ENCODE results near the gene C12orf42. TPM values are rescaled to one million over a fixed set of nuclear protein-coding genes. Genes with fewer than 3 reads are reported as not detected.
"Not testable (repeated sequence)": the region's sequence is repeated elsewhere in the genome, so short reads cannot be mapped to it uniquely, and the experiment has no call there.

The C12orf42 gene
- total RNA-seq, 1 donor from 2014 or later, result not detected

DNA sequence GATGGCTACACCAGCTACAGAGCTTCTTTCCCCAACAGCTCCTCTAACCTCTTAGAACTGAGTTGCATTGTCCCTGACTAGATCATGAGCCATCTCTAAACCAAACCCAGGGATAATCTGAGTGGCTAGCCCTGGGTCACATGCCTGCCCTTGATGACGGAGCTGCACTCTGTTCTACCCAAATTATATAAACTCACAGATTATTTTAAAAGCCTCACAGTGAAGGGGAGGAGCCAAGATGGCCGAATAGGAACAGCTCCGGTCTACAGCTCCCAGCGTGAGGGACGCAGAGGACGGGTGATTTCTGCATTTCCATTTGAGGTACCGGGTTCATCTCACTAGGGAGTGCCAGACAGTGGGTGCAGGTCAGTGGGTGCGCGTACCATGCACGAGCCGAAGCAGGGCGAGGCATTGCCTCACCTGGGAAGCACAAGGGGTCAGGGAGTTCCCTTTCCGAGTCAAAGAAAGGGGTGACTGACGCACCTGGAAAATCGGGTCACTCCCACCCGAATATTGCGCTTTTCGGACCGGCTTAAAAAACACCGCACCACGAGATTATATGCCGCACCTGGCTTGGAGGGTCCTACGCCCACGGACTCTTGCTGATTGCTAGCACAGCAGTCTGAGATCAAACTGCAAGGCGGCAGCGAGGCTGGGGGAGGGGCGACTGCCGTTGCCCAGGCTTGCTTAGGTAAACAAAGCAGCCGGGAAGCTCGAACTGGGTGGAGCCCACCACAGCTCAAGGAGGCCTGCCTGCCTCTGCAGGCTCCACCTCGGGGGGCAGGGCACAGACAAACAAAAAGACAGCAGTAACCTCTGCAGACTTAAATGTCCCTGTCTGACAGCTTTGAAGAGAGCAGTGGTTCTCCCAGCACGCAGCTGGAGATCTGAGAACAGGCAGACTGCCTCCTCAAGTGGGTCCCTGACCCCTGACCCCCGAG, 61.3 kb downstream of the C12orf42 start:
- DNase-seq; intact Hi-C loops (cut with micrococcal nuclease); ATAC-seq: not testable (repeated sequence)

GRCh38 chr12:103431950-103432349, 63.8 kb downstream of the C12orf42 start:
- ATAC-seq (no peak), DNase-seq (no peak)
- intact Hi-C loops (cut with micrococcal nuclease), result no loop called here

- ATAC-seq (no peak), DNase-seq (no peak)
- intact Hi-C loops (cut with micrococcal nuclease), result no loop called here
These were observed 64.4 kb downstream of the C12orf42 start for GRCh38 chr12:103431387-103431786.

- intact Hi-C loops (cut with micrococcal nuclease); DNase-seq; ATAC-seq: not testable (repeated sequence)
These were observed 70.1 kb downstream of the C12orf42 start for GRCh38 chr12:103425674-103426073.

GRCh38 chr12:103424849-103425586, 70.8 kb downstream of the C12orf42 start:
- DNase-seq; ATAC-seq; intact Hi-C loops (cut with micrococcal nuclease): not testable (repeated sequence)

- DNase-seq, result no peak
- no peak for ATAC-seq
- intact Hi-C loops (cut with micrococcal nuclease), result no loop called here
These were observed 72.3 kb downstream of the C12orf42 start for GRCh38 chr12:103423516-103423910.

DNA sequence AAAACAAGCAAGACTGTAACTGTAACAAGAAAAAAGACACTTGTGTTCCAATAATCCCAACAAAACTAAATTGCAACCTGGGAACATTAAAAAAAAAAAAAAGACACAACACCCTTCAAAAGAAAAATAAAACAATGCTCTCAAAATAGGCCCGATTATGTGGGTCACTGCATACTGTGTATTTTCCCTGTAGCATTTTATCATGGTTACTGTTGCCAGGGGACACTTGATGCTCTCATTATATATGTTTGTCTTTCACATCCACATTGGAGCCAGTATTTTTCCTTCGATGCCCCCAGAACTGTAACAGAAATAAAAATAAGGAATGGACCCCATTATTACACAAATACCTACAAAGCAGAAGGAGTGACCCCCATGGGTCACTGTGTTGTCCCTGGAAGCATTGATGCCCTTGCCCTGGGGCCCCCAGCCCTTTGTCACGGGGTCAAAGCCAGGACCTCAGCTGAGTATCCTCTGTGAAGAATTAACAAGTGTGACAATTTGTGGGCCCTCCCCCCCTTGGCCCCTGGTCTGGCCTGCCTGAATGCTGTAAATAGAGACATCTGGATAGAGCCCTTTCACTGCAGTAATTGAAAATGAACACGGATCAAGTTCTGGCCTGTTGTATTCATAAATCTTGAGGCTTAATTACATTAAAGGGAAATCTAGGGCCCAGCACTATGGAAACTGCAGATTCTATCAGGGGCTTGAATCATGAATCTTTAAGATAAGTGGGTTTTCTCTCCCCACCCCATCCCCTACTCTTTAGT, 72.8 kb downstream of the C12orf42 start:
- DNase-seq (no peak), ATAC-seq (no peak)
- intact Hi-C loops (cut with micrococcal nuclease), result no loop called here

DNA sequence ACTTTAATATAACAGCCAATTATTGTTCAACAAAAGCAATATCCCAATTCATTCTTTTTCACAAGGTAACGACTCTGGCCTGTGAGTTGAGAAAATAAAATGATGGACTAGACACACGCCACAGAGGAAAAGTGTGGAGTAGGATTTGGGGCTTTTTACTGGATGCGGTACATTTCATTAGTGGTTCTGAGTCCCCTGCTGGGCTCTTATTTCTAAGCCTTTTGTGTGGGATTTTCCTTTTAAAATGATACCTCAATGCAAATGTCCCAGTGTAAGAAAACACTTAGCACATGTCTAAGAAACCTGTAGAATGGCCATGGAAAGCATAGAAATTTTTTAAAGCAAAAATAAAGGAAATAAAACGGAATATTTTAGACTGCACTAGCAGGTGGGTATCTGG, 73.4 kb downstream of the C12orf42 start:
- ATAC-seq (no peak), DNase-seq (no peak)
- intact Hi-C loops (cut with micrococcal nuclease), result no loop called here

GRCh38 chr12:103421402-103421801, 74.4 kb downstream of the C12orf42 start:
- intact Hi-C loops (cut with micrococcal nuclease), result no loop called here
- ATAC-seq, result no peak
- no peak for DNase-seq

GRCh38 chr12:103415681-103416080, 80.1 kb downstream of the C12orf42 start:
- intact Hi-C loops (cut with micrococcal nuclease), result no loop called here
- ATAC-seq (no peak), DNase-seq (no peak)

DNA sequence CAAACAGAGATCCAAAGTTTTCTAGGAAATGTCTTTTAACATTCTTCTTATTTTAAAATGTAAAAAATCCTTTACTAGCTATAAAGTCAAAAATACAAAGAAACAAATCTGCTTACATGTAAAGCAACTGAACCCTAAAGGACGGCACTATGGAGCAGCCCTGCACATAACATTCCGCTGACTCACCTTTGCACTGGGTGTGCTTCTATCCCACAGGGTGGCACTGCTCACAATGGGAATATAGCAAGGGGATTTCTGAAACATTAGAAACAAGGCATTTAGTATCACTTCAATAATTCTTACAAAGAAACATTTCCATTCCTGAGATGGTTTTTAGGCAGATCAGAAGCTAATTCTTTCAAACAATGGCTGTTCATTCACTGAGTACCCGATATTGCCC, 94.3 kb downstream of the C12orf42 start:
- DNase-seq (no peak), ATAC-seq (no peak)
- intact Hi-C loops (cut with micrococcal nuclease), result no loop called here

- intact Hi-C loops (cut with micrococcal nuclease), result no loop called here
- peak; percentile 27 for ATAC-seq
- no peak for DNase-seq
These were observed 95.8 kb downstream of the C12orf42 start for GRCh38 chr12:103399986-103400385.

DNA sequence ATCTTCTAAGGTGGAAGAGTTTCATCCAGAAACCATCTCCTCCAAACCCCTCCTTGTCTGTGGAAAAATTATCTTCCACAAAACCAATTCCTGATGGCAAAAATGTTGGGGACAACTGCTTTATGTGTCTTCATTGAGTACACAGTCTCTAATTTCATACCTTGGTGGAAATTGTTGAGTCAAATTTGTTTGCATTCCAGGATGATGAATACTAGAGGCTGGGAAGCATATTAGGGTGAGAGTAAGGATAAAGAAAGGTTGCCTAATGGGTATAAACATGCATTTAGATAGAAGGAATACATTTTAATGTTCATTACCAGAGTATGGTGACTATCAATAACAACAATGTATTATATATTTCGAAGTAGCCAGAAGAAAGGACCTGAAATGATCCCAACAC, 98.2 kb downstream of the C12orf42 start:
- ATAC-seq, result no peak
- DNase-seq, result no peak
- intact Hi-C loops (cut with micrococcal nuclease), result no loop called here

GRCh38 chr12:103392722-103393121, 103.0 kb downstream of the C12orf42 start:
- DNase-seq (no peak), ATAC-seq (no peak)
- intact Hi-C loops (cut with micrococcal nuclease), result no loop called here

GRCh38 chr12:103391103-103391502, 104.7 kb downstream of the C12orf42 start:
- ATAC-seq (no peak), DNase-seq (no peak)
- intact Hi-C loops (cut with micrococcal nuclease), result no loop called here

DNA sequence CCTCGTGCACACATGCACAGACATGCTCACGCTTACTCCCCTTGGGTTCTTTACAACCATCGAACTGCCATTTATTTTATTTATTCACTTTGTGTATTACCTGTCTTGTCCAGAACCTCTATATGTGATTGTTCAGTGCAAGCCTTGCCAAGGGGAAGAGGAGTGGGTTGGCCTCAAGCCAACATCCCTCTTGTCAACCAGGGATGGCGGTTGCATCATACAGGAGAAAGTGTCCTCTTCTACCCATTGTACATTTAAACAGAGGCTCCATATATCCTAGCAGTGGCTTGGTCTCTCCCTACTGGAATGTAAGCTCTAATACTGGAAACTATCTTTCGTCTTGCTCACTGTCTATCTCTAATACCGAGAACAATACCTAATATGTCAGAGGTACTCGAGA, 108.4 kb downstream of the C12orf42 start:
- ATAC-seq (no peak), DNase-seq (no peak)
- intact Hi-C loops (cut with micrococcal nuclease), result no loop called here

- no peak for ATAC-seq
- intact Hi-C loops (cut with micrococcal nuclease), result no loop called here
These were observed 109.3 kb downstream of the C12orf42 start for GRCh38 chr12:103386451-103386850.

DNA sequence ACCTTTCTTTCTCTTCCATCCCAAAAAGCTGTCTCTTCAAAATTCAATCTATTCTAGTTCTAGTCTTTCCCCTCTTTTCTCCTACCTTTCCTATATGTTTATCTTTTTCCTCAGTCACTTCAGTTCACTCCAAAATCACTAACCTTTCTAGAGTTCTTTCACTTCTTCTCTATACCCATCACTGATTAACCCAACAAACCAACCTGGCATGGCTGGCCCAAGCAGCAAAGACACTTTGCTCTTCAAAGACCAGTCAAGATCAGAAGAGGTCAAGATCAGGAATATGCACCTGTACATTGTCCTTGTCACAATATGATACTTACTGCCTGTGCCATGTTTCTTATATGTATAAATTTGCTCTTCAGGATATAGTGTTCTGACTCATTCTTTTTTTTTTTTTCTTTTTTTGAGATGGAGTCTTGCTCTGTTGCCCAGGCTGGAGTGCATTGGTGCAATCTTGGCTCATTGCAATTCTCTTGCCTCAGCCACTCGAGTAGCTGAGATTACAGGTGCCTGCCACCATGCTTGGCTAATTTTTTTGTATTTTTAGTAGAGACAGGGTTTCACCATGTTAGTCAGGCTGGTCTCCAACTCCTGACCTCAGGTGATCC, 112.9 kb downstream of the C12orf42 start:
- intact Hi-C loops (cut with micrococcal nuclease), result no loop called here
- DNase-seq, result no peak
- ATAC-seq, result no peak

More at GRCh38 chr12:103386451-103386850, 109.3 kb downstream of the C12orf42 start:
- no peak for DNase-seq

- DNase-seq, result no peak
- no peak for ATAC-seq
- intact Hi-C loops (cut with micrococcal nuclease), result no loop called here
These were observed 113.6 kb downstream of the C12orf42 start for GRCh38 chr12:103382119-103382518.

Measured in left ventricle myocardium superior (tissue), 1 donor.